Chondrocyte (in vitro differentiated cells): ENCODE results near the gene TBCC. TPM values are rescaled to one million over a fixed set of nuclear protein-coding genes. Genes with fewer than 3 reads are reported as not detected.

Experiments
- DNase-seq: peaks from one replicate; pipeline ENCODE4 v3.0.0; 2021; ENCODE audit warnings: mixed read lengths, low spot score
- H3K27ac Mint-ChIP-seq: one replicate; pipeline ENCODE4 v1.8.0; 2021; ENCODE audit warnings: mild to moderate bottlenecking, moderate library complexity, mixed read lengths; ENCODE audit not compliant: unreplicated experiment
- H3K27me3 Mint-ChIP-seq: 2 replicates; pipeline ENCODE4 v1.8.0; 2021; ENCODE audit warnings: low read depth, mixed read lengths
- H3K36me3 Mint-ChIP-seq: 2 replicates; pipeline ENCODE4 v1.8.0; 2021; ENCODE audit warnings: low read depth, mixed read lengths
- H3K4me1 Mint-ChIP-seq: 2 replicates; pipeline ENCODE4 v1.8.0; 2021; ENCODE audit warnings: low read depth, mild to moderate bottlenecking, mixed read lengths
- H3K4me3 Mint-ChIP-seq: one replicate; pipeline ENCODE4 v1.8.0; 2021; ENCODE audit warnings: mild to moderate bottlenecking, moderate library complexity, mixed read lengths; ENCODE audit not compliant: unreplicated experiment
- H3K9me3 Mint-ChIP-seq: 2 replicates; pipeline ENCODE4 v1.8.0; 2021; ENCODE audit warnings: low read depth, mixed read lengths
- CTCF ChIP-seq: fragments of 200-600 bp; sonication (generic); IDR thresholded peaks from 2 replicates; pipeline ENCODE4 v1.5.0; 2021; ENCODE audit warnings: antibody characterized with exemption, mild to moderate bottlenecking, moderate library complexity
- total RNA-seq: library from RNA; stranded (reverse); gene quantifications from 3 replicates; pipeline ENCODE4 v1.2.1, GENCODE V29; 2021

TBCC gene
- total RNA-seq, 1 donor from 2014 or later: 19.3 TPM

DNA sequence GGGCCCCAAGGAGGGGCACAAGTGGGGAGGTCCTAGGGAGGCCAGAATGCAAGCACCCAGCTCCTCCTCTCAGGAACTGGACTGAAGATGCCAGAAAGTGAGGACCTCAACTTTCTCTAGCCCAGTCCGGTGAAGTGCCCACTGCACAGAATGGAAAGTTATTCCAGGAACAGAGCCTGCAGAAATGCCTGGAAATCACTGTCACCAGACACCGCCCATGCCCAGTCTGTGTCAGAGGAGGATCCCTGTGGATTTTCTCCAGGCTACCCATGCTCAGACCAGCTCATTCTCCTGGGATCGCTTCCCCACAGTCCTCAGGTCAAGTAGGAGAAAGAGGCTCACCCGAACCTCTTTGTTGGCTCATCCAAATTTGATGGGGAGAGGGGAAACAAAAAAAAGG, 30.0 kb downstream of the TBCC start:
- peak; percentile 36 for DNase-seq
- Mint-ChIP-seq H3K36me3 (peaks cover 3% of the 10 kb centered on the region), H3K4me1 (peaks cover 11% of the 10 kb centered on the region)

GRCh38 chr6:42714098-42714761, 31.7 kb downstream of the TBCC start:
- H3K27ac Mint-ChIP-seq: peak overlapping the region; percentile 77
- peaks cover 3% of the 10 kb centered on the region for H3K36me3 Mint-ChIP-seq
- peaks cover 14% of the 10 kb centered on the region for H3K9me3 Mint-ChIP-seq
- H3K4me3 Mint-ChIP-seq: no peak overlapping the region
- DNase-seq: no peak
- H3K27me3 Mint-ChIP-seq: no peaks in the 10 kb centered on the region
- no peak for TF ChIP-seq CTCF
- peaks cover 11% of the 10 kb centered on the region for H3K4me1 Mint-ChIP-seq

More for the DNA sequence above, 30.0 kb downstream of the TBCC start:
- H3K27ac Mint-ChIP-seq: no peak overlapping the region
- H3K4me3 Mint-ChIP-seq: no peak overlapping the region
- no peak for TF ChIP-seq CTCF
- H3K27me3 Mint-ChIP-seq: peaks cover 2% of the 10 kb centered on the region
- peaks cover 14% of the 10 kb centered on the region for H3K9me3 Mint-ChIP-seq

DNA sequence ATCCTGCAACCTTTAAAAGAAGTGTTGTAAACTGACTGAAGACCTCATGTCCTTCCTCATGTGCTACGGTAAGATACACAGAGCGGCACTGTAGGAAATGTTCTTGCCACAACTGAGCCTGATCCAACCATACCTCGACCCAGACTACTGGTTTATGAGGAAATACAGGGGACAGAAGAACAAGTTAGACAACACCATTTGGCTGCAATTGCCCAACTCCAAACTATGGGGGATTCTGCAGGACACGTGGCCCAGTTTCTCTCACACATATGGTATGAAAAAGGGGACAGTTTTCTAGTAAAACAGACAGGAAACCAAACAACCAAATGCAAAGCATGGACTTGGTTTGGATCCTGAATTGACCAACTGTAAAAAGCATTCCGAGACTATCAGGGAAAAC, 34.0 kb downstream of the TBCC start:
- no peaks in the 10 kb centered on the region for H3K27me3 Mint-ChIP-seq
- TF ChIP-seq CTCF: no peak
- H3K4me1 Mint-ChIP-seq: peaks cover 11% of the 10 kb centered on the region
- H3K4me3 Mint-ChIP-seq: no peak overlapping the region
- DNase-seq: no peak
- H3K9me3 Mint-ChIP-seq: peaks cover 14% of the 10 kb centered on the region
- peaks cover 3% of the 10 kb centered on the region for H3K36me3 Mint-ChIP-seq
- no peak overlapping the region for H3K27ac Mint-ChIP-seq

DNA sequence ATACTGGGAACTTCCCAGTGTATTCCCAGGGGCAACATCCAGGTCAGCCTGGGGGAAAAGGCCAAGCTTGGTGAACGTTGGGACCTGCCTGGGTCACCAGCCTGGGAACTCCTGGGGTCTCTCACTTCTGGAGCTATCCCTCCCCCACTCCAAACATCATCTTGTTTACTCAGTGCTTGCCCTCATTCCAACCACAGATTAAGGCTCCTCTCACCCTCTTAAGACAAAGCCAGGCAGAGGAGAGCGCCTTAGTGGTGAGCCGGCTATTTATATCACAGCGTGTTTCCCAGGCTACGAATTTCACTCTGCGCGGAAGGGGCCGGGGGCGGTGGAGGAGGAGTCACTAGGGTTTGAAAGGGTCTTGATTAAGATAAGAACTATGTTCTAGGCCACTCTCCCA, 35.6 kb downstream of the TBCC start:
- peak; percentile 53 for DNase-seq
- Mint-ChIP-seq H3K9me3 (peaks cover 14% of the 10 kb centered on the region), H3K27ac (no peak overlapping the region)

GRCh38 chr6:42709871-42710270, 36.0 kb downstream of the TBCC start:
- Mint-ChIP-seq H3K4me1 (peaks cover 11% of the 10 kb centered on the region), H3K36me3 (peaks cover 3% of the 10 kb centered on the region), H3K27me3 (no peaks in the 10 kb centered on the region), H3K27ac (no peak overlapping the region), H3K4me3 (no peak overlapping the region), H3K9me3 (peaks cover 14% of the 10 kb centered on the region)
- no peak for TF ChIP-seq CTCF
- DNase-seq: peak; percentile 63

More for the DNA sequence above, 35.6 kb downstream of the TBCC start:
- H3K27me3 Mint-ChIP-seq: no peaks in the 10 kb centered on the region
- peaks cover 11% of the 10 kb centered on the region for H3K4me1 Mint-ChIP-seq
- no peak for TF ChIP-seq CTCF
- H3K4me3 Mint-ChIP-seq: no peak overlapping the region
- H3K36me3 Mint-ChIP-seq: peaks cover 3% of the 10 kb centered on the region
